Measurements from ENCODE around the gene RASA3.

DNA sequence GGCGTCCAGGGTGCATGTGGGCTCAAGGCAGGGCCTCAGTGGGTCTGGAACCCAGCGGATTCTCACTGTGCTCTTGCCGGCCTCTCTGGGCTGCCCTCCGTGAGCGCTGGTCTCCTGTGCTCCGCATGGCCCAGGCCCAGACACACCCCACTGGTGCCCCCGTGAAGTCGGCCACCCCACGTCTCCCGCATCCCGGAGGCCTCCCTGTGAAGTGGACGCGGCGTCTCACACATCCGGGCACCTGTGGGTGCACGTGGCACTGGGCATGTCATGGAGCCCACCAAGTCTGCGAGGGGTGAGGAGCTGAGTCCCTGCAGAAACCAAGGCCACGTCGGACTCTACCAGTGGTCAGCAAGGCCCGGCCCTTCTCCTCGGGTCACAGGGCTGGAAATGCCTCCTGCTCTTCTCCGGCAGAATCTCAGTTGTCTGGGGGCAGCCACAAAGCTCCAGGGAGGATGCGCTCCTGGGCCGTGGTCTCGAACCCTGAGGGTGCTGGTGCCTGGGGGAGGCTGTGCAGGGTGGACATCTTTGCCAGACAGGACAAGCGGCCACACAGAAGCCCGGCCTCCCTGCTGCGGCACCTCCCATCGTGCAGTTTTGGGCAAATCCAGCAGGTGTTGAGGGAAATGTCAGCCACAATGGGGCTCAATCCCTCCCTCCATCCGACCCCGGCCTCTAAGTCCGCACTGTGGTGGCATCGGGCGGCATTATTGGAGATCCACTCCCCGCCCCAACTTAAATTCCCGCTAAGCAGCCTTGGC, 160.8 kb downstream of the RASA3 start:
- TF ChIP-seq, protein P1, sequence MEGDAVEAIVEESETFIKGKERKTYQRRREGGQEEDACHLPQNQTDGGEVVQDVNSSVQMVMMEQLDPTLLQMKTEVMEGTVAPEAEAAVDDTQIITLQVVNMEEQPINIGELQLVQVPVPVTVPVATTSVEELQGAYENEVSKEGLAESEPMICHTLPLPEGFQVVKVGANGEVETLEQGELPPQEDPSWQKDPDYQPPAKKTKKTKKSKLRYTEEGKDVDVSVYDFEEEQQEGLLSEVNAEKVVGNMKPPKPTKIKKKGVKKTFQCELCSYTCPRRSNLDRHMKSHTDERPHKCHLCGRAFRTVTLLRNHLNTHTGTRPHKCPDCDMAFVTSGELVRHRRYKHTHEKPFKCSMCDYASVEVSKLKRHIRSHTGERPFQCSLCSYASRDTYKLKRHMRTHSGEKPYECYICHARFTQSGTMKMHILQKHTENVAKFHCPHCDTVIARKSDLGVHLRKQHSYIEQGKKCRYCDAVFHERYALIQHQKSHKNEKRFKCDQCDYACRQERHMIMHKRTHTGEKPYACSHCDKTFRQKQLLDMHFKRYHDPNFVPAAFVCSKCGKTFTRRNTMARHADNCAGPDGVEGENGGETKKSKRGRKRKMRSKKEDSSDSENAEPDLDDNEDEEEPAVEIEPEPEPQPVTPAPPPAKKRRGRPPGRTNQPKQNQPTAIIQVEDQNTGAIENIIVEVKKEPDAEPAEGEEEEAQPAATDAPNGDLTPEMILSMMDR (IDR thresholded peaks at IDR 0.05 in 2 of 3, conservative IDR thresholded peaks at IDR 0.05 in 1 of 3; ENCODE audit: insufficient read depth in 2 of 3, low read depth in 1 of 3, low read length in 3 of 3), result no peak
- TF ChIP-seq, protein P2, sequence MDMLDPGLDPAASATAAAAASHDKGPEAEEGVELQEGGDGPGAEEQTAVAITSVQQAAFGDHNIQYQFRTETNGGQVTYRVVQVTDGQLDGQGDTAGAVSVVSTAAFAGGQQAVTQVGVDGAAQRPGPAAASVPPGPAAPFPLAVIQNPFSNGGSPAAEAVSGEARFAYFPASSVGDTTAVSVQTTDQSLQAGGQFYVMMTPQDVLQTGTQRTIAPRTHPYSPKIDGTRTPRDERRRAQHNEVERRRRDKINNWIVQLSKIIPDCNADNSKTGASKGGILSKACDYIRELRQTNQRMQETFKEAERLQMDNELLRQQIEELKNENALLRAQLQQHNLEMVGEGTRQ (CRISPR knock-in tag; IDR thresholded peaks at IDR 0.05), result no peak
- no peak for TF ChIP-seq CREB1 (IDR thresholded peaks at IDR 0.05)
- TF ChIP-seq CREB1 (CRISPR knock-in tag; IDR thresholded peaks at IDR 0.05), result no peak
- TF ChIP-seq ESRRA (IDR thresholded peaks at IDR 0.05; ENCODE audit: borderline replicate concordance, low read depth), result no peak
- no peak for TF ChIP-seq RBM39 (optimal IDR thresholded peaks at IDR 0.05; ENCODE audit: low read depth, low read length)
- TF ChIP-seq, protein P3, sequence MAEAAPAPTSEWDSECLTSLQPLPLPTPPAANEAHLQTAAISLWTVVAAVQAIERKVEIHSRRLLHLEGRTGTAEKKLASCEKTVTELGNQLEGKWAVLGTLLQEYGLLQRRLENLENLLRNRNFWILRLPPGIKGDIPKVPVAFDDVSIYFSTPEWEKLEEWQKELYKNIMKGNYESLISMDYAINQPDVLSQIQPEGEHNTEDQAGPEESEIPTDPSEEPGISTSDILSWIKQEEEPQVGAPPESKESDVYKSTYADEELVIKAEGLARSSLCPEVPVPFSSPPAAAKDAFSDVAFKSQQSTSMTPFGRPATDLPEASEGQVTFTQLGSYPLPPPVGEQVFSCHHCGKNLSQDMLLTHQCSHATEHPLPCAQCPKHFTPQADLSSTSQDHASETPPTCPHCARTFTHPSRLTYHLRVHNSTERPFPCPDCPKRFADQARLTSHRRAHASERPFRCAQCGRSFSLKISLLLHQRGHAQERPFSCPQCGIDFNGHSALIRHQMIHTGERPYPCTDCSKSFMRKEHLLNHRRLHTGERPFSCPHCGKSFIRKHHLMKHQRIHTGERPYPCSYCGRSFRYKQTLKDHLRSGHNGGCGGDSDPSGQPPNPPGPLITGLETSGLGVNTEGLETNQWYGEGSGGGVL (CRISPR knock-in tag; IDR thresholded peaks at IDR 0.05), result no peak
- TF ChIP-seq, protein P4, sequence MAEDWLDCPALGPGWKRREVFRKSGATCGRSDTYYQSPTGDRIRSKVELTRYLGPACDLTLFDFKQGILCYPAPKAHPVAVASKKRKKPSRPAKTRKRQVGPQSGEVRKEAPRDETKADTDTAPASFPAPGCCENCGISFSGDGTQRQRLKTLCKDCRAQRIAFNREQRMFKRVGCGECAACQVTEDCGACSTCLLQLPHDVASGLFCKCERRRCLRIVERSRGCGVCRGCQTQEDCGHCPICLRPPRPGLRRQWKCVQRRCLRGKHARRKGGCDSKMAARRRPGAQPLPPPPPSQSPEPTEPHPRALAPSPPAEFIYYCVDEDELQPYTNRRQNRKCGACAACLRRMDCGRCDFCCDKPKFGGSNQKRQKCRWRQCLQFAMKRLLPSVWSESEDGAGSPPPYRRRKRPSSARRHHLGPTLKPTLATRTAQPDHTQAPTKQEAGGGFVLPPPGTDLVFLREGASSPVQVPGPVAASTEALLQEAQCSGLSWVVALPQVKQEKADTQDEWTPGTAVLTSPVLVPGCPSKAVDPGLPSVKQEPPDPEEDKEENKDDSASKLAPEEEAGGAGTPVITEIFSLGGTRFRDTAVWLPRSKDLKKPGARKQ (CRISPR knock-in tag; IDR thresholded peaks at IDR 0.05), result no peak
- TF ChIP-seq TEAD2 (tag; IDR thresholded peaks at IDR 0.05), result no peak
- no peak for TF ChIP-seq GTF2F1 (IDR thresholded peaks at IDR 0.05; ENCODE audit: low read depth, low read length)

Measured in K562 (cell line).